ENCODE data around the gene AMY2B. TPM values are rescaled to one million over a fixed set of nuclear protein-coding genes. Genes with fewer than 3 reads are reported as not detected.
"Not testable (repeated sequence)": the region's sequence is repeated elsewhere in the genome, so short reads cannot be mapped to it uniquely, and the experiment has no call there.

The AMY2B gene
- total RNA-seq (2021; fragmentation: NEBNext Ultra II Directional; extraction: Animal tissue kit (Norgen Biotek cat#: 25700)) (2.0 and 2.1 TPM in 2 replicates), polyA plus RNA-seq (2011; rRNA removed) (1.2 and 2.0 TPM in 2 replicates), polyA minus RNA-seq (2011; rRNA and poly(A)+ RNA removed) (1.8 TPM in 2 replicates)
- polyA plus RNA-seq (2011; cell fraction: cytosol; rRNA removed) = 3.7 TPM
- 4.2 TPM for polyA plus RNA-seq (2011; cell fraction: nucleus; rRNA removed)
- polyA plus RNA-seq (2012, experiment 1 of 2) = 2.0 to 3.2 TPM (median 2.8 TPM) in 4 replicates
- 0.30 TPM for polyA plus RNA-seq (2012, experiment 2 of 2)
- polyA plus RNA-seq (2013, experiment 1 of 2) = 2.3 TPM
- 1.5 TPM for polyA plus RNA-seq (2013, experiment 2 of 2)
- polyA minus RNA-seq (2011; cell fraction: cytosol; rRNA and poly(A)+ RNA removed) = 1.1 TPM
- polyA minus RNA-seq (2011; cell fraction: nucleus; rRNA and poly(A)+ RNA removed) = 5.2 TPM
- long read RNA-seq, experiment 1 = 0 reads
- long read RNA-seq, experiment 2 = 0 reads

- H2AK5ac ChIP-seq (ENCODE audit: low read depth, low read length); H3K9ac ChIP-seq (replicated peaks in 1 of 4; ENCODE audit: extremely low read depth in 1 of 4, low read depth in 3 of 4, low read length in 3 of 4); H3K56ac ChIP-seq (replicated peaks; ENCODE audit: insufficient read length, low read depth, low read length); H2BK20ac ChIP-seq (ENCODE audit: low read length); H3K9me3 ChIP-seq (ENCODE audit: insufficient read depth in 2 of 2, low read depth in 1 of 2, low read length in 1 of 2); H4K20me1 ChIP-seq (replicated peaks in 1 of 2; ENCODE audit: control insufficient read depth in 1 of 2, insufficient read depth in 2 of 2, low read length in 2 of 2); H4K91ac ChIP-seq (replicated peaks; ENCODE audit: insufficient read length, low read length); FAIRE-seq; H4K5ac ChIP-seq (ENCODE audit: insufficient read length, low read depth, low read length); H3K27me3 ChIP-seq (replicated peaks in 1 of 4; ENCODE audit: control insufficient read depth in 3 of 4, extremely low read depth in 1 of 4, insufficient read depth in 3 of 4, low read length in 3 of 4); H3K14ac ChIP-seq (ENCODE audit: insufficient read length); H3K79me1 ChIP-seq (ENCODE audit: low read depth, low read length); H3K4ac ChIP-seq (replicated peaks; ENCODE audit: insufficient read length, low read depth, low read length); H2BK15ac ChIP-seq (ENCODE audit: low read length); H3K79me2 ChIP-seq (ENCODE audit: control insufficient read depth in 1 of 2, insufficient read depth in 2 of 2, low read length in 2 of 2); H2BK12ac ChIP-seq (ENCODE audit: low read depth, low read length); H3K4me2 ChIP-seq (ENCODE audit: insufficient read depth in 1 of 2, low read depth in 2 of 2, low read length in 2 of 2); H3K36me3 ChIP-seq (ENCODE audit: control insufficient read depth in 2 of 4, insufficient read depth in 4 of 4, low read length in 3 of 4); H3K27ac ChIP-seq (ENCODE audit: low read depth, low read length); H4K8ac ChIP-seq (ENCODE audit: extremely low read depth, insufficient read depth, low read length); POLR2A ChIA-PET (ENCODE audit: partially characterized antibody); H3K23me2 ChIP-seq (ENCODE audit: low read depth, low read length); CTCF ChIA-PET (ENCODE audit: partially characterized antibody); H2AFZ ChIP-seq (ENCODE audit: low read length); H2BK120ac ChIP-seq (replicated peaks; ENCODE audit: low read depth, low read length); H3K4me1 ChIP-seq (replicated peaks in 1 of 4; ENCODE audit: control insufficient read depth in 3 of 4, insufficient read depth in 4 of 4, low read length in 3 of 4); H2BK5ac ChIP-seq (ENCODE audit: low read depth, low read length); H3K4me3 ChIP-seq (ENCODE audit: extremely low read depth in 1 of 4, insufficient read depth in 2 of 4, low read depth in 3 of 4, low read length in 4 of 4); DNase-seq (ENCODE audit: low read depth in 1 of 2, low spot score in 2 of 2); H3K18ac ChIP-seq (ENCODE audit: extremely low read depth, low read length); H3K23ac ChIP-seq (ENCODE audit: insufficient read length): not testable (repeated sequence)
- 95% methylated on average over 1 of the region's 2 CpGs; no CpG with 5 or more reads in 1 of the 2 experiments for WGBS, 2 experiments (ENCODE audit: extremely low coverage in 1 of 2, insufficient coverage in 1 of 2, insufficient read length in 1 of 2, insufficient replicate concordance in 2 of 2, low coverage in 1 of 2, low lambda C conversion rate in 2 of 2, missing lambda C conversion rate in 1 of 2)
Measured at GRCh38 chr1:103571289-103571688, at the start of gene AMY2B. TSS of gene AMY2B (plus strand) at chr1:103571589. CDS start at chr1:103571603, 14 bp downstream.
